ENCODE results near the gene UBAP2. TPM values are rescaled to one million over a fixed set of nuclear protein-coding genes. Genes with fewer than 3 reads are reported as not detected.
A peak's percentile ranks its signal among the peaks of the same experiment; 100 is the strongest.

Gene UBAP2
- 10 to 100 TPM; 26.6 to 33.3 TPM for total RNA-seq
- long read RNA-seq, full-length matches to known transcripts: 4 of 24 reads
- long read RNA-seq, partial matches to known transcripts: 13 of 24 reads
- long read RNA-seq, other reads (novel, unspliced or antisense): 7 of 24 reads

GRCh38 chr9:34048727-34049629 is at the start of gene UBAP2:
UBAP2 (minus strand) TSS chr9:34048887; CDS start chr9:34017148, 31,739 bp downstream.
- ATAC-seq (peak; percentile 83), DNase-seq (peak; percentile 99)
- intact Hi-C loops (cut with DNase I, micrococcal nuclease): no loop called here

- intact Hi-C loops (cut with DNase I, micrococcal nuclease): no loop called here
- ATAC-seq (no peak), DNase-seq (no peak)
Measured at GRCh38 chr9:34098307-34098706, 49.6 kb upstream of the UBAP2 start.

GRCh38 chr9:34097865-34098264 is 49.2 kb upstream of the UBAP2 start:
- no peak for DNase-seq
- intact Hi-C loops (cut with DNase I, micrococcal nuclease): no loop called here
- no peak for ATAC-seq

- DNase-seq: no peak
- intact Hi-C loops (cut with DNase I, micrococcal nuclease): no loop called here
- ATAC-seq: no peak
Measured at GRCh38 chr9:34096751-34097150, 48.1 kb upstream of the UBAP2 start.

- ATAC-seq: no peak
- intact Hi-C loops (cut with DNase I, micrococcal nuclease): no loop called here
- DNase-seq: no peak
Measured at GRCh38 chr9:34093578-34093977, 44.9 kb upstream of the UBAP2 start.

GRCh38 chr9:34089311-34089710 is 40.6 kb upstream of the UBAP2 start:
- ATAC-seq: no peak
- DNase-seq: no peak
- intact Hi-C loops (cut with DNase I, micrococcal nuclease): no loop called here

- no peak for ATAC-seq
- no peak for DNase-seq
- intact Hi-C loops (cut with DNase I, micrococcal nuclease): no loop called here
Measured at GRCh38 chr9:34087370-34087769, 38.7 kb upstream of the UBAP2 start.

- no peak for DNase-seq
- ATAC-seq: no peak
- intact Hi-C loops (cut with DNase I, micrococcal nuclease): no loop called here
Measured at GRCh38 chr9:34086864-34087263, 38.2 kb upstream of the UBAP2 start.

GRCh38 chr9:34085581-34086500 is 37.2 kb upstream of the UBAP2 start:
- intact Hi-C loops (cut with DNase I, micrococcal nuclease): no loop called here
- DNase-seq (no peak), ATAC-seq (no peak)

GRCh38 chr9:34084562-34084961 is 35.9 kb upstream of the UBAP2 start:
- no peak for DNase-seq
- no peak for ATAC-seq
- intact Hi-C loops (cut with DNase I, micrococcal nuclease): no loop called here

- ATAC-seq (no peak), DNase-seq (no peak)
- intact Hi-C loops (cut with DNase I, micrococcal nuclease): loop anchor here in 1 of 2 donors (10.0 kb wide), 1 partner anchor 154 kb away; no protein-coding TSS in a partner anchor
Measured at GRCh38 chr9:34079181-34079580, 30.5 kb upstream of the UBAP2 start.

GRCh38 chr9:34072868-34073590 is 24.3 kb upstream of the UBAP2 start:
- peak; percentile 24 to 44 for DNase-seq
- peak; percentile 95 for ATAC-seq
- intact Hi-C loops (cut with DNase I, micrococcal nuclease): loop anchor here in 1 of 2 donors (10.0 kb wide), 1 partner anchor 148 kb away; no protein-coding TSS in a partner anchor

- DNase-seq: no peak
- intact Hi-C loops (cut with DNase I, micrococcal nuclease): loop anchor here in 1 of 2 donors (10.0 kb wide), 1 partner anchor 148 kb away; no protein-coding TSS in a partner anchor
- ATAC-seq: peak; percentile 40
Measured at GRCh38 chr9:34072410-34072809, 23.7 kb upstream of the UBAP2 start.

GRCh38 chr9:34070606-34071324 is 22.1 kb upstream of the UBAP2 start:
- ATAC-seq (no peak), DNase-seq (no peak)
- intact Hi-C loops (cut with DNase I, micrococcal nuclease): loop anchor here in 1 of 2 donors (10.0 kb wide), 1 partner anchor 146 kb away; no protein-coding TSS in a partner anchor

GRCh38 chr9:34069831-34070230 is 21.1 kb upstream of the UBAP2 start:
- no peak for ATAC-seq
- no peak for DNase-seq
- intact Hi-C loops (cut with DNase I, micrococcal nuclease): loop anchor here in 1 of 2 donors (10.0 kb wide), 1 partner anchor 145 kb away; no protein-coding TSS in a partner anchor

GRCh38 chr9:34065541-34065940 is 16.9 kb upstream of the UBAP2 start:
- ATAC-seq (no peak), DNase-seq (no peak)
- intact Hi-C loops (cut with DNase I, micrococcal nuclease): no loop called here

GRCh38 chr9:34059954-34060353 is 11.3 kb upstream of the UBAP2 start:
- no peak for ATAC-seq
- DNase-seq: no peak
- intact Hi-C loops (cut with DNase I, micrococcal nuclease): no loop called here

- intact Hi-C loops (cut with DNase I, micrococcal nuclease): no loop called here
- DNase-seq (no peak), ATAC-seq (no peak)
Measured at GRCh38 chr9:34059281-34059680, 10.6 kb upstream of the UBAP2 start.
